CD14-positive monocyte (primary cell): ENCODE measurements around the gene UGGT2. TPM values are rescaled to one million over a fixed set of nuclear protein-coding genes. Genes with fewer than 3 reads are reported as not detected.

Source experiments
- DNase-seq, 3 donors: peaks; one replicate each; pipeline ENCODE4 v3.0.0-alpha.2; 2011 to 2022
- H2AFZ ChIP-seq: 2 replicates; pipeline ENCODE4 v1.6.0; 2012; ENCODE audit warnings: mild to moderate bottlenecking, low read depth, low read length, inconsistent platforms; ENCODE audit not compliant: insufficient read depth, poor library complexity, severe bottlenecking
- H3K27ac ChIP-seq, 2 donors: 1 replicate in 1 of 2; 2 replicates in 1 of 2; pipeline ENCODE4 v1.5.1; 2012 to 2013; ENCODE audit warnings: low read length in 2 of 2, control low read depth in 1 of 2, inconsistent platforms in 1 of 2, low read depth in 1 of 2, mild to moderate bottlenecking in 1 of 2
- H3K27me3 ChIP-seq, 2 donors: one replicate each; pipeline versions ENCODE4 v1.6.0 to v1.6.1; 2011 to 2013; ENCODE audit warnings: low read length in 2 of 2; ENCODE audit not compliant: control insufficient read depth in 2 of 2, insufficient read depth in 2 of 2
- H3K36me3 ChIP-seq, 2 donors: replicated peaks in 1 of 2; 1 replicate in 1 of 2; 2 replicates in 1 of 2; pipeline versions ENCODE4 v1.5.1 to v1.6.1; 2012 to 2013; ENCODE audit warnings: low read length in 2 of 2, control low read depth in 1 of 2, inconsistent platforms in 1 of 2, mild to moderate bottlenecking in 1 of 2; ENCODE audit not compliant: insufficient read depth in 2 of 2, control insufficient read depth in 1 of 2
- H3K4me1 ChIP-seq, 2 donors: 1 replicate in 1 of 2; 2 replicates in 1 of 2; pipeline versions ENCODE4 v1.5.1 to v1.6.1; 2012 to 2013; ENCODE audit warnings: low read length in 2 of 2, control low read depth in 1 of 2, inconsistent platforms in 1 of 2, mild to moderate bottlenecking in 1 of 2, moderate library complexity in 1 of 2; ENCODE audit not compliant: insufficient read depth in 2 of 2, control insufficient read depth in 1 of 2
- H3K4me2 ChIP-seq: replicated peaks from 2 replicates; pipeline ENCODE3; 2012; ENCODE audit warnings: low read length, moderate library complexity, mild to moderate bottlenecking; ENCODE audit not compliant: poor library complexity, severe bottlenecking; ENCODE audit errors: extremely low read depth
- H3K4me3 ChIP-seq, 3 experiments: fragments of 200-600 bp in 1 of 3; sonication (generic) in 1 of 3; replicated peaks in 1 of 3; 1 replicate in 2 of 3; 2 replicates in 1 of 3; pipeline ENCODE4 v1.5.1; 2011 to 2013; ENCODE audit warnings: low read length in 3 of 3, mild to moderate bottlenecking in 3 of 3, control low read depth in 2 of 3, low read depth in 2 of 3, inconsistent platforms in 1 of 3, moderate library complexity in 1 of 3
- H3K79me2 ChIP-seq: 2 replicates; pipeline ENCODE4 v1.6.0; 2012; ENCODE audit warnings: mild to moderate bottlenecking, control low read depth, inconsistent platforms, low read length, moderate library complexity; ENCODE audit not compliant: insufficient read depth
- H3K9ac ChIP-seq: 2 replicates; pipeline ENCODE4 v1.6.0; 2017; ENCODE audit warnings: low read length, mild to moderate bottlenecking; ENCODE audit not compliant: insufficient read depth, poor library complexity, severe bottlenecking
- H3K9me3 ChIP-seq, 2 donors: replicated peaks in 1 of 2; 1 replicate in 1 of 2; 2 replicates in 1 of 2; pipeline versions ENCODE4 v1.5.1 to v1.6.1; 2012 to 2013; ENCODE audit warnings: low read length in 2 of 2, control low read depth in 1 of 2; ENCODE audit not compliant: control insufficient read depth in 1 of 2, insufficient read depth in 1 of 2
- H4K20me1 ChIP-seq: 2 replicates; pipeline ENCODE4 v1.6.0; 2012; ENCODE audit warnings: mild to moderate bottlenecking, low read length, control low read depth, moderate library complexity; ENCODE audit not compliant: insufficient read depth
- H3K27ac Mint-ChIP-seq, 7 donors: one replicate each; pipeline ENCODE4 v1.8.0; 2020; ENCODE audit warnings: mild to moderate bottlenecking in 7 of 7, mixed read lengths in 7 of 7, moderate library complexity in 6 of 7, inconsistent platforms in 2 of 7
- H3K27me3 Mint-ChIP-seq, 3 donors: one replicate each; pipeline ENCODE4 v1.8.0; 2021 to 2022; ENCODE audit warnings: low read depth in 3 of 3, mild to moderate bottlenecking in 3 of 3, mixed read lengths in 3 of 3, moderate library complexity in 3 of 3, inconsistent platforms in 1 of 3
- H3K36me3 Mint-ChIP-seq, 2 donors: one replicate each; pipeline ENCODE4 v1.8.0; 2020; ENCODE audit warnings: mixed read lengths in 2 of 2, inconsistent platforms in 1 of 2, mild to moderate bottlenecking in 1 of 2
- H3K4me1 Mint-ChIP-seq: one replicate; pipeline ENCODE4 v1.8.0; 2020; ENCODE audit warnings: mild to moderate bottlenecking, mixed read lengths
- H3K4me3 Mint-ChIP-seq, 2 donors: one replicate each; pipeline ENCODE4 v1.8.0; 2020; ENCODE audit warnings: mild to moderate bottlenecking in 2 of 2, mixed read lengths in 2 of 2, moderate library complexity in 1 of 2
- H3K9me3 Mint-ChIP-seq, 7 donors: one replicate each; pipeline ENCODE4 v1.8.0; 2020 to 2022; ENCODE audit warnings: mixed read lengths in 7 of 7, mild to moderate bottlenecking in 6 of 7, moderate library complexity in 6 of 7, inconsistent platforms in 2 of 7
- CTCF ChIP-seq: fragments of 200-600 bp; IDR thresholded peaks from one replicate; pipeline ENCODE4 v1.8.0; 2022; ENCODE audit warnings: antibody characterized with exemption, mild to moderate bottlenecking
- WGBS: methylation state at CpG from one replicate; pipeline ENCODE4 v1.1.5; 2013; ENCODE audit warnings: missing lambda C conversion rate; ENCODE audit not compliant: insufficient coverage; 5-methylcytosine and 5-hydroxymethylcytosine counted together
- intact Hi-C, 2 donors: fragments of 100-400 bp; cut with micrococcal nuclease; formaldehyde crosslinking; loops; one replicate each; pipeline versions ENCODE4 v1.15.0 to v1.15.1; 2023
- polyA plus RNA-seq, 3 donors: library from polyadenylated mRNA; depleted of rRNA in 1 of 3; unstranded in 2 of 3; stranded (reverse) in 1 of 3; fragments of 300-500 nt in 2 of 3; fragments of >200 nt in 1 of 3; fragmentation: Illumina TruSeq in 2 of 3; gene quantifications; 1 replicate in 2 of 3; 2 replicates in 1 of 3; pipeline ENCODE4 v1.2.3, GENCODE V29; 2012 to 2021

UGGT2 gene
- polyA plus RNA-seq, 3 donors = 4.0 to 6.3 (median 5.6) TPM

DNA sequence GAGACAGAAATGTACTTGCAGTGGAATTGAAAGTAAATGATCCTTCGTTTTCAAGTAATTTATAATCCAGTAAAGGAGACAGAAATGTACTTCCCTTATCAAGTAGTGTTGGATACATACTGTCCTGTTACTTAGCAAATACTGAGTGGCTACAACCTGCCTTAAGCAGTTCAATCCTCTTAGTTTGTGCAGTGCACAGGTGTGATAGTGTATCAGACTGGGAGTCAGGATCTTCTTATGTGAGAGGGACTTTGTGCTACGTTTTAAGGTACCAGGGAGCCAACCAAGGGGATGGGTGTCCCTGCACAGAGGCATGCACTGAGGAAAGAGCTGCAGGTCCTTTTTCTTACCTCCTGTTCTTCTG lies 265.1 kb downstream of the UGGT2 start:
- no peak overlapping the region for H2AFZ ChIP-seq
- H3K9ac ChIP-seq = no peak overlapping the region
- Mint-ChIP-seq H3K36me3 (peaks cover 86 to 92% of the 10 kb centered on the region in 2 donors), H3K27me3 (no peaks in the 10 kb centered on the region), H3K4me3 (no peak overlapping the region), H3K27ac (peak overlapping the region in 1 of 7 donors; percentile 33), H3K4me1 (no peaks in the 10 kb centered on the region), H3K9me3 (peaks cover 0 to 8% (median 0%) of the 10 kb centered on the region in 7 donors)
- WGBS = no CpG with 5 or more reads among the region's 2 CpGs
- no peak overlapping the region for H3K4me3 ChIP-seq
- no peak for DNase-seq
- intact Hi-C loops = no loop called here
- H3K36me3 ChIP-seq = peaks cover 69 to 100% of the 10 kb centered on the region in 2 donors
- peaks cover 28% of the 10 kb centered on the region for H4K20me1 ChIP-seq
- H3K27ac ChIP-seq = peak overlapping the region in 1 of 2 donors; percentile 11
- H3K27me3 ChIP-seq = no peaks in the 10 kb centered on the region
- H3K9me3 ChIP-seq = no peaks in the 10 kb centered on the region
- H3K4me2 ChIP-seq = no peak overlapping the region
- no peaks in the 10 kb centered on the region for H3K79me2 ChIP-seq
- H3K4me1 ChIP-seq = no peaks in the 10 kb centered on the region
- TF ChIP-seq CTCF = no peak

DNA sequence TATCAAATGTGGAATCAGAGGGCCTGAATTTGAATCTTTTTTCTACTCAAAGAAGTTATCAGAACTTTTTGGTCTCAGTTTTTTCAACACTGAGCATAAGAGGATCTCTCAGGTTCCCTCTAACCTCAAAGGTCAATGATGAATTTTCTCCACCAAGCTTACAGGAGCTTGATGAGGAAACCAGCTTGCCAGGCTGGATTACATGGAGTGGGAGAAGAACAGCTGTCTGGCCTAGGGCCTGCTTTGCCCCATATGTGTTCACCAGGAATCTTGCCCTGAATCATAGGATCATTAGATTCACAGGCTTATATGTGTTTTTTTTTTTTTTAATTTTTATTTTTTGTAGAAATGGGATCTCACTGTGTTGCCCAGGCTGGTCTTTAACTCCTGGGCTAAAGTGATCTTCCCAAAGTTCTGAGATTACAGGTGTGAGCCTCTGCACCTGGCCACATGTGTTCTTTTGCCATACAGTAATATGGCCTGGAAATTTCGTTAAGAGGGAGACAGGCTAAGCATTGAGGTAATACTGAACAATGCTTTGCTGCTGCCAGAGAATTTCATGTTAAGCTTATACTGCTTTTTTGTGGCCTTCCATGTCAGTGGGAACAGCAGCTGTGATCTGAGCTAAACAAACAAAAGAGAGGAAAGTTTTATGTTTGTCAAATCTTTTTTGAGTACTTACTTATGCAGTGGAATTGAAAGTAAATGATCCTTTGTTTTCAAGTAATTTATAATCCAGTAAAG lies 265.7 kb downstream of the UGGT2 start:
- H3K27ac ChIP-seq = peak overlapping the region in 1 of 2 donors; percentile 11
- 100% methylated on average over 1 of the region's 1 CpG for WGBS
- peaks cover 86 to 92% of the 10 kb centered on the region in 2 donors for H3K36me3 Mint-ChIP-seq
- H3K27ac Mint-ChIP-seq = no peak overlapping the region
- no peaks in the 10 kb centered on the region for H3K4me1 Mint-ChIP-seq
- H2AFZ ChIP-seq = no peak overlapping the region
- intact Hi-C loops = no loop called here
- TF ChIP-seq CTCF = no peak
- H3K36me3 ChIP-seq = peaks cover 64 to 99% of the 10 kb centered on the region in 2 donors
- no peaks in the 10 kb centered on the region for H3K9me3 ChIP-seq
- H4K20me1 ChIP-seq = peaks cover 28% of the 10 kb centered on the region
- H3K27me3 ChIP-seq = no peaks in the 10 kb centered on the region
- DNase-seq = no peak
- H3K9me3 Mint-ChIP-seq = peaks cover 0 to 8% (median 0%) of the 10 kb centered on the region in 7 donors
- H3K4me2 ChIP-seq = no peak overlapping the region
- H3K9ac ChIP-seq = no peak overlapping the region
- H3K4me3 ChIP-seq = no peak overlapping the region
- H3K79me2 ChIP-seq = no peaks in the 10 kb centered on the region
- H3K4me1 ChIP-seq = no peaks in the 10 kb centered on the region
- no peaks in the 10 kb centered on the region for H3K27me3 Mint-ChIP-seq
- no peak overlapping the region for H3K4me3 Mint-ChIP-seq
